ENCODE data around the gene CES3.
"Not testable (repeated sequence)": the region's sequence is repeated elsewhere in the genome, so short reads cannot be mapped to it uniquely, and the experiment has no call there.

The CES3 gene

DNA sequence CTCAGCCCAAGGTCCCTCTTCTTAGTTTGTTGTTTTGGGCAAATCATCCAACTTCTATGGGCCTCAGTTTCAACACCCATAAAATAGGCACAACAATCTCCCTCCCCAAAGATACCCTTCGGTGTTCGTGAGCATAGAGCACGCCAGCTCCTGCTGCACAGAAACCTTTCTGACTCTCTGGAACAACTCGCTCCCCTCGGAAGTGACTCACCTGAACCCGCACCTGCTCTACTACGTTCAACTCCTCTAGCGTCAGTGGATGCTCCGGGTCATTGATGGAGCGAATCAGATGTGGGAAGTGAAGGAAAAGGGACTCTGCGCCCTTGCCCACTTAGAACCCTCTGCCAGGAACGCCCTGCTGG lies 27.3 kb upstream of the CES3 start:
- H3K4me3 ChIP-seq (ENCODE audit: low read depth, low read length), result peak overlapping the region; percentile 97
- TF ChIP-seq, protein P1, sequence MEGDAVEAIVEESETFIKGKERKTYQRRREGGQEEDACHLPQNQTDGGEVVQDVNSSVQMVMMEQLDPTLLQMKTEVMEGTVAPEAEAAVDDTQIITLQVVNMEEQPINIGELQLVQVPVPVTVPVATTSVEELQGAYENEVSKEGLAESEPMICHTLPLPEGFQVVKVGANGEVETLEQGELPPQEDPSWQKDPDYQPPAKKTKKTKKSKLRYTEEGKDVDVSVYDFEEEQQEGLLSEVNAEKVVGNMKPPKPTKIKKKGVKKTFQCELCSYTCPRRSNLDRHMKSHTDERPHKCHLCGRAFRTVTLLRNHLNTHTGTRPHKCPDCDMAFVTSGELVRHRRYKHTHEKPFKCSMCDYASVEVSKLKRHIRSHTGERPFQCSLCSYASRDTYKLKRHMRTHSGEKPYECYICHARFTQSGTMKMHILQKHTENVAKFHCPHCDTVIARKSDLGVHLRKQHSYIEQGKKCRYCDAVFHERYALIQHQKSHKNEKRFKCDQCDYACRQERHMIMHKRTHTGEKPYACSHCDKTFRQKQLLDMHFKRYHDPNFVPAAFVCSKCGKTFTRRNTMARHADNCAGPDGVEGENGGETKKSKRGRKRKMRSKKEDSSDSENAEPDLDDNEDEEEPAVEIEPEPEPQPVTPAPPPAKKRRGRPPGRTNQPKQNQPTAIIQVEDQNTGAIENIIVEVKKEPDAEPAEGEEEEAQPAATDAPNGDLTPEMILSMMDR (conservative IDR thresholded peaks at IDR 0.05; ENCODE audit: low read depth, low read length), result no peak
- no peak for DNase-seq (ENCODE audit: low read depth)

DNA sequence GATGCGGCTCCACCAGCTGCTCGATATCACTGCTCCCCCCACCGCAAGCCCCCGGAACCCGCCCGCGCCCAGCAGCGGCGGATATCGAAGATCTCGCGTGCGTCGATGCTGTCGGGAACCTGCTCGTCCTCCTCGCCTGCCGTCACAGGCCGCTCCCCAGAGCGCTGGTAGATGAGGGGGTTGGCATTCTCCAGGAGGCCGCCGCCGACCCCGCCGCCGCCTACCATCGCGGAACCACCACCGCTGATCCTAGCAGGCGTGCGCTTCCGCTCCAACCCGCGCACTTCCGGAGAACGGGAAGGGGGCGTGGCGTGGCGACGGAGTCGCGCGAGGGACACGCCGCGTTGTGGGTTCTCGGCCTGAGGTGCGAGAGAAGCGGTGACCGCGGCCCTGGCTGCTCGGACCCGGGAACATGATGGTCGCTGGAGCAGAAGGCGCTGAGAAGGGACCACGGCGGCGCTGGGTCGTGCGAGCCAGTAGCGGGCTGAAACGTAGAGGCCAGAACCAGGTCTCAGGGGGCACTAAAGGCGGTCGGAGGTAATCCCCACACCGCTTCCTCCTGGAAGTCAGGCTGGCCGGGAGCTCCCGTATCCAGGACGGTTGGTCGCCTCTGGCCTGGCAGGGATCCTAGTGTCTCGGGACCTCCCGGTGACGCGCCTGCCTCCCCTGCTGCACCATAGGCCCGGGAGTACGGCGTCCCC lies 26.8 kb upstream of the CES3 start, which contains the start of gene CIAO2B:
CIAO2B (minus strand) TSS at position 265 of the 701 bp plus-strand sequence; CDS start at position 227, 38 bp downstream.
- DNase-seq (ENCODE audit: low read depth), result peak; percentile 83
- TF ChIP-seq, protein P1 (conservative IDR thresholded peaks at IDR 0.05; ENCODE audit: low read depth, low read length), result no peak
- peak within 1 kb of the TSS; percentile 97 for H3K4me3 ChIP-seq (ENCODE audit: low read depth, low read length)

- peak overlapping the region; percentile 97 for H3K4me3 ChIP-seq (ENCODE audit: low read depth, low read length)
- DNase-seq (ENCODE audit: low read depth), result not testable (repeated sequence)
Measured at GRCh38 chr16:66934839-66935313, 26.2 kb upstream of the CES3 start.

DNA sequence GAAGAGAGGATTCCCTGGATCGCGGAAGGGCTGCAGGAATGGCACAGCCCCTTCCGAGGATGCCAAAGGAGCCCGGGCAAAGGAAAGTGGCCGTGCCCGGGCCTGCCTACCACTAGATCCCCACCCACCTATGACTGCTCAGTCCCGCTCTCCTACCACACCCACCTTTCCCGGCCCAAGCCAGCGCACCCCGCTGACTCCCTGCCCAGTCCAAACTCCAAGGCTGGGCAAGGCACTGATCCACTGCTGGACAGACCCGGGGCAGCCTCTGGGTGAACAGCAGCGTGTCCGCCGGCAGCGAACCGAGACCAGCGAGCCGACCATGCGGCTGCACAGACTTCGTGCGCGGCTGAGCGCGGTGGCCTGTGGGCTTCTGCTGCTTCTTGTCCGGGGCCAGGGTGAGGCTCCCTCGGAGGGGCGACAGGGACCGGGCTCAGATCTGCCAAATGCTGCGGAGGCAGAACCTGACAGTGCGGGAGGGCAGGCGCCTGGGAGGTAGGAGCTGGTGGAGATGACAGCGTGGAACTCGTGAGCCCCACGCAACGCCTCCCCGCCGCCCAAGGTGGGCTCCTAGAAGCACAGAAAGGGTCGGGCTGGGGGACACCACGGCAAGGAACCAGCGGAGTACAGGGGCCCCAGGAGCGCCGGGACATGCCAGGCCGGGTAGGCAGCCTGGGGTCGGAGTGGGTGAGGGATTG lies 25.6 kb upstream of the CES3 start, which contains the start of gene CES2:
CES2 (plus strand) TSS at position 203 of the 698 bp plus-strand sequence; CDS start at position 323, 120 bp downstream.
- TF ChIP-seq, protein P1 (conservative IDR thresholded peaks at IDR 0.05; ENCODE audit: low read depth, low read length), result no peak
- DNase-seq (ENCODE audit: low read depth), result peak; percentile 17
- H3K4me3 ChIP-seq (ENCODE audit: low read depth, low read length), result peak within 1 kb of the TSS; percentile 97

DNA sequence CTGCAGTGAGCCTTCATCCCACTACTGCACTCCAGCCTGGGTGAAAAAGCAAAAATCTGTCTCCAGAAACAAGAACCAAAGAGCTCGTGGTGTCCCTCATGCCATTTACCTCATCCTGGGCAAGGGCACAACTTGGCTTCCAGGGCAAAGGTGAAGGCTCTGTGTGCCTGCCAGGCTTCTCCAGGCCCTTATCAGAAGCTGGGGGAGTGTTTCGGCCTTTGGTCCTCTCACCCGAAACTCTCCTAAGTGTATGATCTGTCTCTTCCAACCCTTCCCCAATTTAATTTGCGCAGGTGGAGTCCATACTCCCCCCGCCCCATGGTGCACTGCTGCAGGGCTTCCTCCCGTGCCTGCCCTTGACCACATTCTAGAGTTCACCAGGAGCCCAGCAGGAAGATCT lies 24.6 kb upstream of the CES3 start:
- DNase-seq (ENCODE audit: low read depth), result no peak
- H3K4me3 ChIP-seq (ENCODE audit: low read depth, low read length), result no peak overlapping the region
- TF ChIP-seq, protein P1 (conservative IDR thresholded peaks at IDR 0.05; ENCODE audit: low read depth, low read length), result no peak

DNA sequence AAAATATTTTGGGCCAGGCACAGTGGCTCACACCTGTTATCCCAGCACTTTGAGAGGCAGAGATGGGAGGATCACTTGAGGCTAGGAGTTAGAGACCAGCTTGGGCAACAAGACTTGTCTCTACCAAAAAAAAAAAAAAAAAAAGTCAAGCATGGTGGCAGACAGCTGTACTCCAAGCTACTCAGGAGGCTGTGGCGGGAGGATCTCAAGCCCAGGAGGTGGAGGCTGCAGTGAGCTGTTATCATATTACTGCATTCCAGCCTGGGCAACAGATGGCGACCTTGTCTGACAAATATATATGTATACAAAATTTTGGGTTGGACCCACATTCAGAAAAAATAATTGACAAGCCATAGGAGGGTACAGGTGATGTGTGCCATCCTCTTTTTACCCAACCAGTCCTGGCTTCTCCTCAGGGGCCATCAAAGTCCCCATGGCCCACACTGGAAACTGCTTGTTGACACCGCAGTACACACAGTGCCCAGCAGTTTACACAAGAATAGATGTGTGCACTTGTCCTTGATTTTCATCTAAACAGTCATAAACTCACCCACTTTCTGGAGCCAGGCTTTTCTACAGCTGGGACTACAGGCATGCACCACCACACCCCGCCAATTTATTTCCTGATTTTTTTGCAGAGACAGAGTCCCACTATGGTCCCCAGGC lies 24.0 kb upstream of the CES3 start:
- H3K4me3 ChIP-seq (ENCODE audit: low read depth, low read length), result no peak overlapping the region
- TF ChIP-seq, protein P1 (conservative IDR thresholded peaks at IDR 0.05; ENCODE audit: low read depth, low read length), result no peak
- no peak for DNase-seq (ENCODE audit: low read depth)

GRCh38 chr16:66937725-66938337 lies 23.2 kb upstream of the CES3 start:
- no peak overlapping the region for H3K4me3 ChIP-seq (ENCODE audit: low read depth, low read length)
- DNase-seq (ENCODE audit: low read depth), result no peak
- TF ChIP-seq, protein P1 (conservative IDR thresholded peaks at IDR 0.05; ENCODE audit: low read depth, low read length), result no peak

Measured in choroid plexus epithelial cell (primary cell).